T-helper 9 cell (primary cell): ENCODE data around the gene CEP126.
"Not testable (repeated sequence)": the region's sequence is repeated elsewhere in the genome, so short reads cannot be mapped to it uniquely, and the experiment has no call there.

Source experiments
- DNase-seq: peaks from one replicate; pipeline ENCODE4 v3.0.0-alpha.2; 2020

Gene CEP126

GRCh38 chr11:101929294-101929915 lies 14.6 kb downstream of the CEP126 start:
- DNase-seq, result no peak

- DNase-seq, result no peak
Observed at GRCh38 chr11:101931692-101932091, 16.9 kb downstream of the CEP126 start.

- DNase-seq, result no peak
Observed at GRCh38 chr11:101940901-101941520, 26.2 kb downstream of the CEP126 start.

GRCh38 chr11:101944923-101945322 lies 30.1 kb downstream of the CEP126 start:
- no peak for DNase-seq

- no peak for DNase-seq
Observed at GRCh38 chr11:101945448-101945847, 30.6 kb downstream of the CEP126 start.

- DNase-seq, result no peak
Observed at GRCh38 chr11:101949680-101950220, 34.9 kb downstream of the CEP126 start.

- DNase-seq, result no peak
Observed at GRCh38 chr11:101955278-101955677, 40.5 kb downstream of the CEP126 start.

GRCh38 chr11:101955701-101956100 lies 40.9 kb downstream of the CEP126 start:
- DNase-seq, result no peak

GRCh38 chr11:101960231-101960630 lies 45.4 kb downstream of the CEP126 start:
- DNase-seq, result no peak

GRCh38 chr11:101964200-101964599 lies 49.4 kb downstream of the CEP126 start:
- not testable (repeated sequence) for DNase-seq

GRCh38 chr11:101974255-101974654 lies 59.4 kb downstream of the CEP126 start:
- no peak for DNase-seq

- DNase-seq, result no peak
Observed at GRCh38 chr11:101974771-101975170, 60.0 kb downstream of the CEP126 start.

- no peak for DNase-seq
Observed at GRCh38 chr11:101975734-101976133, 60.9 kb downstream of the CEP126 start.

GRCh38 chr11:101987370-101987769 lies 72.6 kb downstream of the CEP126 start:
- no peak for DNase-seq

GRCh38 chr11:101993172-101993571 lies 78.4 kb downstream of the CEP126 start:
- no peak for DNase-seq

- DNase-seq, result not testable (repeated sequence)
Observed at GRCh38 chr11:101994052-101994469, 79.3 kb downstream of the CEP126 start.

GRCh38 chr11:101996111-101996510 lies 81.3 kb downstream of the CEP126 start:
- DNase-seq, result no peak

- DNase-seq, result no peak
Observed at GRCh38 chr11:102001657-102002338, 87.0 kb downstream of the CEP126 start.

- DNase-seq, result no peak
Observed at GRCh38 chr11:102004220-102004619, 89.4 kb downstream of the CEP126 start.

GRCh38 chr11:102005306-102005705 lies 90.5 kb downstream of the CEP126 start:
- DNase-seq, result no peak

GRCh38 chr11:102006835-102007566 lies 92.2 kb downstream of the CEP126 start:
- DNase-seq, result no peak

GRCh38 chr11:102007567-102008437 lies 93.0 kb downstream of the CEP126 start:
- no peak for DNase-seq
